Effector CD4-positive, alpha-beta T cell (primary cell): ENCODE results near the gene SPX. TPM values are rescaled to one million over a fixed set of nuclear protein-coding genes. Genes with fewer than 3 reads are reported as not detected.

Experiments
- DNase-seq: peaks from one replicate; pipeline ENCODE4 v3.0.0-alpha.2; 2020
- total RNA-seq: gene quantifications from one replicate; lab custom pipeline; 2026; lab: John Stamatoyannopoulos, UW

Gene SPX
- total RNA-seq: not detected

DNA sequence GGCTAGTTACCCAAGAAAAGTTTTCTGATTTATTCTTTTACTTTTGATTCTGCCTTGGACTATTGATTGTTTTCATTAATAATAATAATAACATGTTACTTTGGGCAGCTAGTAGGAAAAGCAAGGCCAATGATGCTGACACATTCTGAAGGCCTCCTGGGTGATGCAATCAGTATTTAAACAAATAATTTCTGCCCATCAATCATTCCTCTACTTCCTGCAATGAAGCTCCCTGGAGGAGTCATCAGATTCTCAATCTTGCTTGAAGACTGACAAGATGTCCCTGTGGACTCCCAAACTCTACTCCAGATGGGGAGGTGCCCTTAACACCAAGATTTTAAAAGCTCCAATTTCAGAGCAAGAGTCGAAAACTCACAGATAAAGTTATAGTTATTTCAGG is at the start of gene SPX:
Gene SPX, plus strand, starts transcription at position 244 of the 400 bp plus-strand sequence. CDS start 177 bp downstream, outside the sequence.
- DNase-seq: no peak

- DNase-seq: no peak
Measured at GRCh38 chr12:21476949-21477348, 49.1 kb upstream of the SPX start.

DNA sequence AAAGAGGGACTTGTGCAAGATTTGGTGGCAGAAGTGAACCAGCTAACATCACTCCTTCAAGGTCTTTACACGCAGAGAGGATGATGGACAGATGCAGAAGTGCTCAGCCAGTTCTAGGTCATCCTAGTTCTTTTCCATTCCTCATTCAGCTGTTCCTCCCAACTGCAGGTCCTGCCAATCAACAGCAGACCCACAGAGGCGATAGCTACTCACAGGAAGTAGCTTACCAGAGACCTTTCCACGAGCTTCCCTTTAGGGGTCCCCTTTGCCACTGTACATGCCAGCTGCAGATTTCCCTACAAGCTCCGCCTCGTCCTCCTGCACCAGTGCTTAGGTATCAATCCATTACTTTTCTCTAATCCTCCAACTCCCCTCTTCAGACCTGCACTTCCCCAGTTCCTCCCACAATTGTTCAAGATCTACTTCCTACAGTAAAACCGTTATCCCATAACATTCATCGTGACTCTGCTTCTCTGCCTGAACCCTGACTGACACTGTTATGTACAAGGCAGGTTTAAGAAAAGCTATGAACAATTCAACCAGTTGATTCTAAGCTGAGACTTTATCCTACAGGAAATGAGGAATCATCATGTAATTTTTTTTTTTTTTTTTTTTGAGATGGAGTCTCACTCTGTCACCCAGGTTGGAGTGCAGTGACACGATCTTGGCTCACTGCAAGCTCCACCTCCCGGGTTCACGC is 47.2 kb upstream of the SPX start:
- DNase-seq: no peak

GRCh38 chr12:21483531-21483930 is 42.6 kb upstream of the SPX start:
- no peak for DNase-seq

- no peak for DNase-seq
Measured at GRCh38 chr12:21485998-21486397, 40.1 kb upstream of the SPX start.

DNA sequence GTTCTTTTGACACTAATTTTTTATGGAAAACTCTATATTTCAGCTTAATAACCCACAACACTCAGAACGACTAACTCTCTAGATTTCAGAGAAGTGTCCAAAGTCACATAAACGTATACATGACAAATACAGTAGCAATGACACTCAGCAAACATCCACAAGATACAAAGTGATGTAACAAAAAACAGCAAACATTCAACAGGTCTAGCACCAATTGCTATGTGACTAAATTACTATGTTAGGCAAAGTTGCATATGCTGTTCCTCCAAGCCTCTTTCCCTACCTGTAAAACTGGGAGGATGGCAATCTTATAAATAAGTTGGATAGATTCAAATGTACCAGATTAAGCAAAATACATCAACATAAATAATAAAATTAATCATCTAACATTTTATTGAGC is 26.3 kb upstream of the SPX start:
- no peak for DNase-seq

GRCh38 chr12:21500786-21501257 is 25.3 kb upstream of the SPX start:
- DNase-seq: no peak

GRCh38 chr12:21501258-21502163 is 24.6 kb upstream of the SPX start, which contains the start of the genes GOLT1B and RECQL:
GOLT1B (plus strand) TSS chr12:21501789; CDS start chr12:21501924, 135 bp downstream.
RECQL (minus strand) TSS chr12:21501635; CDS start chr12:21499570, 2,065 bp downstream.
- DNase-seq: peak; percentile 86

GRCh38 chr12:21502164-21502496 is 24.0 kb upstream of the SPX start:
- no peak for DNase-seq

DNA sequence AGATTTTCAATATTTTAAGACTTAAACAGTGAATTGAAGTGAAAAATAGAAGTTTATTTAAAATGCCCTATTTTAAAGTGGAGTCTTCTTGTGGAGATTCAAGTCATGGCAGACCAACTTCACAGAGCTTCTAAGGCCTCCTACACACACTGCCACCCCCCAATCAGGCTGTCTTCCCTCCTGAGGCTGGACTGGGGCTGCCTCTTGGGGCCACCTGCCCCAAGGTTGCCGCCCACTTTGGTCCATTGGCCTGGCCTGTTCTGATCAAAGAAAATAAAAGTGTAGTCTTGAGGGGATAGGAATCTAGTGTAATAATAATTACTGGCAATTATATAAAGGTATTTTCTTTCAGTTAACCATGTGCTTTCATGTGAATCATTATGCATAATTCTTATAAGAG is 23.2 kb upstream of the SPX start:
- DNase-seq: no peak

DNA sequence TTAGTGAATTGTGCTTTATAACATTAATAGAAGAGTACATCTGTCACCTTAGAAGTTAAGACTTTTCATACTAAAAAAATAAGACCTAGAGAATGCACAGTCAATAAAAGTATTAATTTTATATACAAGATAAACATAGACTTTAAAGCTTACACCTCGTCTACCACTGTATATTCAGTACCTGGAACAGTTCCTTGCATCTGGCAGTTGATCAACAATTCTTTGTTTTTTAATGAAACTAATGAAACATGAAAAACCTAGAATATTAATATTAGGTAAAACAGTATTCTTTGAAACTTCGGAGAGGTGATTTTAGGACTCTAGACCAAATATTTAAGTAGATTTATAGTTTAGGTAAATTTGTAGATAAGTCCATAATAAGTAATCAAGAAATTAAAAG is 20.2 kb upstream of the SPX start:
- DNase-seq: no peak

GRCh38 chr12:21507849-21508248 is 18.2 kb upstream of the SPX start:
- DNase-seq: no peak

- DNase-seq: no peak
Measured at GRCh38 chr12:21509768-21510167, 16.3 kb upstream of the SPX start.

GRCh38 chr12:21516281-21516680 is 9.8 kb upstream of the SPX start:
- no peak for DNase-seq

DNA sequence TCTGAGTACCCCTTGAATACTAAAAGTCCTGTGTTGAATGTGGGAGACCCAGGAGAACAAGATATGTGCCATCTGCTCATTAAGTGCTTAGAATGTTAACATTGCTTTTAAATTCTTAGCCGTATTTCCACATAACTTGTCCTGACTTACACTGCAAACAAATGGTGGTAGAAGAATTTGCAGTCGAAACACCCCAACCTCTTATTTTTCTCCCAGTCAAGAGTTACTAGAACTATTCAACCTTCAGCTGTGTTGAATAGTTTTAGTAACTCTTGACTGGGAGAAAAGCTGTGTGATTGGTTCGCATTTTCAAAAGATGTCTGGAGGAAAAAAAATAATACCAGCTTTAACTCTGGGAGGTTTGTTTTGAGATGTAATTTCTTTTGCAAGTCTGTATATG is 7.6 kb upstream of the SPX start:
- DNase-seq: no peak

GRCh38 chr12:21521541-21521940 is 4.6 kb upstream of the SPX start:
- DNase-seq: no peak

DNA sequence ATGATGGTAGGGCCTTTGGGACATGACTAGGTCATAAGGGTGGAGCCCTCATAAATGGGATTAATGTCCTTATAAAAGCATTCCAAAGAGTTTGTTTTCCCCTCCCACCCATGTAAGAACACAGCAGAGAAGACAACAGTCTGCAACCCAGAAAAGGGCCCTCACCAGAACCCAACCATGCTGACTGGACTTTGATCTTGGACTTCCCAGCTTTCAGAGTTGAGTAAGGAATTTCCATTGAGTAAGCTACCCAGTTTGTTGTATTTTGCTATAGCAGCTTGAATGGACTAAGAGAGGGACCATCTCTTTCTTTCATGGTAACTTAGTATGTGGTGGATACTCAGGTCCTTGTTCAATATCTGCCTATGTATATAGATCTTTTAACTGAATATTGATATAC is 2.9 kb upstream of the SPX start:
- no peak for DNase-seq

GRCh38 chr12:21526721-21527345 is 737 bp downstream of the SPX start:
- no peak for DNase-seq

- peak; percentile 51 for DNase-seq
Measured at GRCh38 chr12:21527451-21528180, 1.5 kb downstream of the SPX start.

- DNase-seq: no peak
Measured at GRCh38 chr12:21528953-21529352, 2.9 kb downstream of the SPX start.

DNA sequence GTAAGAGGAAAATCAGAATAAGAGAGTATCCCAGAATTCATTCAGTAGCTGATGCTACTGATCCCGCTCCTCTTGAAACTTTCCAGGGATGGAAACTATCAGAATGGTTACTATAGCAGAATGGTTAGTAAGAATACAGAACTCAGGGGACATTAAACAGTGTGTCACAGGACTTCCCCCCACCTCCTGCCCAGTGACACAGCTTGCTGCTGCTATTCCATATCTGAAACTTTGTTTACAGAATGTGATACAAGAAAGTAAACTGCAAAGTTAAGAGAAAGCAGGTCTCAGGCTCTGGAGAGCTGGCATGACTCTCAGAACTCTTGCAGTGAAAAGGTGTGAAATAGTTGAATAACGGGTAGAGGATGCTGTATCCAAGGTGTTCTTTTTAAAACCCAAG is 3.4 kb downstream of the SPX start:
- DNase-seq: no peak

- no peak for DNase-seq
Measured at GRCh38 chr12:21538061-21538653, 12.1 kb downstream of the SPX start.
